ENCODE results near the gene MS4A15. TPM values are rescaled to one million over a fixed set of nuclear protein-coding genes. Genes with fewer than 3 reads are reported as not detected.
"Not testable (repeated sequence)": the region's sequence is repeated elsewhere in the genome, so short reads cannot be mapped to it uniquely, and the experiment has no call there.

The MS4A15 gene
- not detected for polyA plus RNA-seq (2013, experiment 1 of 4)
- not detected for polyA plus RNA-seq (2013, experiment 2 of 4)
- polyA plus RNA-seq (2013, experiment 3 of 4), result 0.16 TPM
- polyA plus RNA-seq (2013, experiment 4 of 4), result not detected

GRCh38 chr11:60756307-60757032 is at the start of gene MS4A15:
TSS of gene MS4A15 (plus strand) at chr11:60756867. CDS start at chr11:60763734, 6,867 bp downstream.
- Histone ChIP-seq H3K36me3 (ENCODE audit: control insufficient read depth, insufficient read depth, low read length) (no peaks in the 10 kb centered on the region), H3K4me3 (ENCODE audit: insufficient read depth, low read depth, low read length) (no peak within 1 kb of the TSS), H3K27ac (ENCODE audit: insufficient read depth, low read depth, low read length, poor library complexity, severe bottlenecking) (no peak within 1 kb of the TSS), H3K9me3 (ENCODE audit: control insufficient read depth, low read length) (no peaks in the 10 kb centered on the region), H3K27me3 (ENCODE audit: control insufficient read depth, insufficient read depth, low read length, poor library complexity, severe bottlenecking) (no peaks in the 10 kb centered on the region), H3K4me1 (ENCODE audit: control insufficient read depth, insufficient read depth, low read length) (no peaks in the 10 kb centered on the region)
- 66 to 71% methylated on average over 14 of the region's 14 CpGs for WGBS, 2 experiments

GRCh38 chr11:60706931-60707330 is 49.7 kb upstream of the MS4A15 start:
- Histone ChIP-seq H3K4me1 (ENCODE audit: control insufficient read depth, insufficient read depth, low read length) (no peaks in the 10 kb centered on the region), H3K9me3 (ENCODE audit: control insufficient read depth, low read length) (no peaks in the 10 kb centered on the region), H3K4me3 (ENCODE audit: insufficient read depth, low read depth, low read length) (no peak overlapping the region), H3K27ac (ENCODE audit: insufficient read depth, low read depth, low read length, poor library complexity, severe bottlenecking) (no peak overlapping the region), H3K27me3 (ENCODE audit: control insufficient read depth, insufficient read depth, low read length, poor library complexity, severe bottlenecking) (no peaks in the 10 kb centered on the region), H3K36me3 (ENCODE audit: control insufficient read depth, insufficient read depth, low read length) (no peaks in the 10 kb centered on the region)
- WGBS, 2 experiments, result 84 to 92% methylated on average over 5 of the region's 5 CpGs

DNA sequence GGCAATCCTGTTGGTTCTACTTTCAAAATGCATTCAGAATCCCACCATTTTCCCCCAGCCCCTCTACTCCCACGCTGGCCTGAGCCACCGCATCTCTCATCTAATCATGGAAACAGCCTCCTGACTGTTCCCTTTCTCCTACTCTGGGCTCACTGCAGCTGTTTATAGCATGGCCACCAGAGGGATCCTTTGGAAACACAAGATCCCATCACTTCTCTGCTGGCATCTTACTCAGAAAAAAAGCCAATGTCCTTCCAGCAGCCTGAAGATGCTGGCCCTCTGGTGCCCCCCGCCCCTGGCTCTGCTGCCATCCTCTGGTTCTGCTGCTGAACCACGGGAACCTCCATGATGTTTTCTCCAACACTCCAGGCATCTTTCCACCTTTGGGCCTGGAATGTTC is 46.2 kb upstream of the MS4A15 start:
- Histone ChIP-seq H3K27ac (ENCODE audit: insufficient read depth, low read depth, low read length, poor library complexity, severe bottlenecking) (no peak overlapping the region), H3K9me3 (ENCODE audit: control insufficient read depth, low read length) (no peaks in the 10 kb centered on the region), H3K27me3 (ENCODE audit: control insufficient read depth, insufficient read depth, low read length, poor library complexity, severe bottlenecking) (no peaks in the 10 kb centered on the region), H3K4me1 (ENCODE audit: control insufficient read depth, insufficient read depth, low read length) (no peaks in the 10 kb centered on the region), H3K36me3 (ENCODE audit: control insufficient read depth, insufficient read depth, low read length) (no peaks in the 10 kb centered on the region), H3K4me3 (ENCODE audit: insufficient read depth, low read depth, low read length) (no peak overlapping the region)
- WGBS, 2 experiments, result 69 to 71% methylated on average over 4 of the region's 4 CpGs

DNA sequence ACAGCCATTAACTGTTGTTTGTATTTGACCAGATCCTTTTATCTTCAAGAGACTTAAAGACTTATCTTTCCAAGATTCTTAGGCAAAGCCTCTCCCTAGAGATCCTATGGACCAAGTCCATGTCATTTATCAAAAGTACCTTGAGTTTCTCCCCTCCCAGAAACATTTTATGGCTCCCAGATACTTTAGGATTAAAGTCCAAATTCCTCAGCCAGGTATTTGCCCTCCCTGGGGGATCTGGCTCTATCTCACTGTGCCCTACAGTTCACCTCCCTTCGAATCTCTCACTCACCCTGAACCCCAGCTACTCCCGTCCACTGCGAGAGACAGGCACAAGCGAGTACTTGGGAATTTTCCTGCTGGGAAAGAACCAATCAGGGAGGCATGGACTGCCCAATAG is 45.4 kb upstream of the MS4A15 start:
- no peak overlapping the region for H3K4me3 ChIP-seq (ENCODE audit: insufficient read depth, low read depth, low read length)
- 96 to 99% methylated on average over 4 of the region's 4 CpGs for WGBS, 2 experiments
- H3K4me1 ChIP-seq (ENCODE audit: control insufficient read depth, insufficient read depth, low read length), result no peaks in the 10 kb centered on the region
- H3K9me3 ChIP-seq (ENCODE audit: control insufficient read depth, low read length), result no peaks in the 10 kb centered on the region
- no peak overlapping the region for H3K27ac ChIP-seq (ENCODE audit: insufficient read depth, low read depth, low read length, poor library complexity, severe bottlenecking)
- H3K36me3 ChIP-seq (ENCODE audit: control insufficient read depth, insufficient read depth, low read length), result no peaks in the 10 kb centered on the region
- H3K27me3 ChIP-seq (ENCODE audit: control insufficient read depth, insufficient read depth, low read length, poor library complexity, severe bottlenecking), result no peaks in the 10 kb centered on the region

- H3K27ac ChIP-seq (ENCODE audit: insufficient read depth, low read depth, low read length, poor library complexity, severe bottlenecking); H3K36me3 ChIP-seq (ENCODE audit: control insufficient read depth, insufficient read depth, low read length); H3K4me3 ChIP-seq (ENCODE audit: insufficient read depth, low read depth, low read length); H3K27me3 ChIP-seq (ENCODE audit: control insufficient read depth, insufficient read depth, low read length, poor library complexity, severe bottlenecking); H3K9me3 ChIP-seq (ENCODE audit: control insufficient read depth, low read length); H3K4me1 ChIP-seq (ENCODE audit: control insufficient read depth, insufficient read depth, low read length): not testable (repeated sequence)
- 91 to 94% methylated on average over 5 of the region's 6 CpGs for WGBS, 2 experiments
Measured at GRCh38 chr11:60713423-60713822, 43.2 kb upstream of the MS4A15 start.

DNA sequence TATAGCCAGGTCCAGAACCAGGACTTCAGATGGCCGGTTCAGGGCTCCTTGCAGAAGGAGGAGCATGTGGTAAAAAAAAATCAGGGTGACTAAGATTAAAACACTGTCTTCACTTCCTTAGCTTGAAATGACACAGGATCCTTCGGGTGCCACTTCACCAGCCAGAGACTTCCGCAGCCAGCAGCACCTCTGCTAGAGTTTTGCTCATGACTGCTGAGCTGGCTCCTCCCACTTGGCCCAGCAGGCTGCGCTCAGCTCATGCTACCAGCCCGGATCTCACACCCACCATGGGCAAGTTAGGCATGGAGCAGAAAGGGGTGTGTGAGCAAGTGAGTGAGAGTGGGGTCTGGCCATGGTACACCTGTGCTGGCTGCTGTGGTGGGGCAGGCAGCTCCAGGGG is 38.7 kb upstream of the MS4A15 start:
- Histone ChIP-seq H3K4me1 (ENCODE audit: control insufficient read depth, insufficient read depth, low read length) (no peaks in the 10 kb centered on the region), H3K36me3 (ENCODE audit: control insufficient read depth, insufficient read depth, low read length) (no peaks in the 10 kb centered on the region), H3K9me3 (ENCODE audit: control insufficient read depth, low read length) (no peaks in the 10 kb centered on the region), H3K4me3 (ENCODE audit: insufficient read depth, low read depth, low read length) (no peak overlapping the region), H3K27ac (ENCODE audit: insufficient read depth, low read depth, low read length, poor library complexity, severe bottlenecking) (no peak overlapping the region), H3K27me3 (ENCODE audit: control insufficient read depth, insufficient read depth, low read length, poor library complexity, severe bottlenecking) (no peaks in the 10 kb centered on the region)
- WGBS, 2 experiments, result 94 to 96% methylated on average over 5 of the region's 5 CpGs

DNA sequence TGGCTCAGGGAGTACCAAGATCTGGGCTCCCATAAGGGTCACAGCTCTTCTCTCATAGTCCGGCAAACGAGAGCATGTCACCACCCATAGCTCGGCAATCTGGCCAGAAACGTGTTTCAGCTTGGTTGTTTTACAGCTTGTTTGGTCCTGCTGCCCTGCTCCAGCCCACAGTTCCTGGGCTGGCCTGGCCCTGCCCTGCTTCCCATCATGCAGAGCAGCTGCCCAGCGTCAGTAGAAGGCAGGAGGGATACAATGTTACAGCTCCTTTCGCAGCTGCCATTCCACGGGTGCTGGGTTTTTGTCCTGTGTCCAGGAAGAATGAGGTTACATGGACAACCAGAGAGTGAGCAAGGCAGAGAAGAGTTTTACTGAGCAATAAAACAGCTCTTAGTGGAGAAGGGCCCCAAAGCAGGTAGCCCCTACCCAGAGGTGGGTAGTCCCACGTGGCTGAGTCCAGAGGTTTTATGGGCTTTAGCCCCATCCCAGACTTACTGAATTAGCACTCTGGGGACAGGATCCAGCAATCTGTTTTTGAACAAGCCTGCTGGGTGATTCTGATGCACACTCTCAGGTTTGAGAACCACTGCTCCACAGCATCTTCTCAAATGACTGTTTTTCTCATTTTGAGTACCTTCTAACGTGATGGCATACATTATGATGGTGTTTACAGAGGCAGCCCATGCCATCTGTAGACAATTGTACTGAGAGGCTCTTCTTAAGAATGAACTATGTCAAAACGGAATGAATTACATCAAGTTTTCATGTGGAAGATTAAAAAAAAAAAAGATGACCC is 37.9 kb upstream of the MS4A15 start:
- Histone ChIP-seq H3K4me3 (ENCODE audit: insufficient read depth, low read depth, low read length) (no peak overlapping the region), H3K27ac (ENCODE audit: insufficient read depth, low read depth, low read length, poor library complexity, severe bottlenecking) (no peak overlapping the region), H3K27me3 (ENCODE audit: control insufficient read depth, insufficient read depth, low read length, poor library complexity, severe bottlenecking) (no peaks in the 10 kb centered on the region), H3K4me1 (ENCODE audit: control insufficient read depth, insufficient read depth, low read length) (no peaks in the 10 kb centered on the region), H3K36me3 (ENCODE audit: control insufficient read depth, insufficient read depth, low read length) (no peaks in the 10 kb centered on the region), H3K9me3 (ENCODE audit: control insufficient read depth, low read length) (no peaks in the 10 kb centered on the region)
- WGBS, 2 experiments, result 91 to 95% methylated on average over 10 of the region's 10 CpGs

- no peaks in the 10 kb centered on the region for H3K36me3 ChIP-seq (ENCODE audit: control insufficient read depth, insufficient read depth, low read length)
- H3K4me1 ChIP-seq (ENCODE audit: control insufficient read depth, insufficient read depth, low read length), result no peaks in the 10 kb centered on the region
- H3K27me3 ChIP-seq (ENCODE audit: control insufficient read depth, insufficient read depth, low read length, poor library complexity, severe bottlenecking), result no peaks in the 10 kb centered on the region
- H3K4me3 ChIP-seq (ENCODE audit: insufficient read depth, low read depth, low read length), result no peak overlapping the region
- 92 to 94% methylated on average over 4 of the region's 4 CpGs for WGBS, 2 experiments
- no peaks in the 10 kb centered on the region for H3K9me3 ChIP-seq (ENCODE audit: control insufficient read depth, low read length)
- H3K27ac ChIP-seq (ENCODE audit: insufficient read depth, low read depth, low read length, poor library complexity, severe bottlenecking), result no peak overlapping the region
Measured at GRCh38 chr11:60719391-60719790, 37.3 kb upstream of the MS4A15 start.

- Histone ChIP-seq H3K9me3 (ENCODE audit: control insufficient read depth, low read length) (no peaks in the 10 kb centered on the region), H3K4me1 (ENCODE audit: control insufficient read depth, insufficient read depth, low read length) (no peaks in the 10 kb centered on the region), H3K27me3 (ENCODE audit: control insufficient read depth, insufficient read depth, low read length, poor library complexity, severe bottlenecking) (no peaks in the 10 kb centered on the region), H3K27ac (ENCODE audit: insufficient read depth, low read depth, low read length, poor library complexity, severe bottlenecking) (no peak overlapping the region), H3K4me3 (ENCODE audit: insufficient read depth, low read depth, low read length) (no peak overlapping the region), H3K36me3 (ENCODE audit: control insufficient read depth, insufficient read depth, low read length) (no peaks in the 10 kb centered on the region)
- 77 to 86% methylated on average over 5 to 6 of the region's 6 CpGs for WGBS, 2 experiments
Measured at GRCh38 chr11:60720460-60720859, 36.2 kb upstream of the MS4A15 start.

DNA sequence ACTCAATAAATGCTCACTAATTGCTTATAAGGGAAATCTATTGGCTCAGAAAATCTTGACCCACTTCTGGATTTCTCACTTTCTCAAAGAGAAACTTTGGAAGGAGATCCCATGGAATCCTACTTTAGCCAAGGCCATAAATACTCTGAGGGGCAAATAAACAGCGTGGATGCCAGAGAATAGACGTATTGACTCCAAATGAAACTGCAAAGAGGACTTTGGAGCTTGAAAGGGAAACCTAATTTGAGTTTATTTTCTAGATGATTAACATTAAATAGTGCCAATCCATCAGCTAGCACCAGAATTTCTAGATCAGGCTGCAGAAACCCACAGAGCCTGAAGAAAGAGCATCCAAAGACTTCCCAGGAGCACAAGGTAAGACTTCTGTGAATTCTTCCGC is 32.2 kb upstream of the MS4A15 start, which contains the start of gene MS4A18:
Gene MS4A18, plus strand, starts transcription at position 301 of the 400 bp plus-strand sequence.
- Histone ChIP-seq H3K27me3 (ENCODE audit: control insufficient read depth, insufficient read depth, low read length, poor library complexity, severe bottlenecking) (no peaks in the 10 kb centered on the region), H3K36me3 (ENCODE audit: control insufficient read depth, insufficient read depth, low read length) (no peaks in the 10 kb centered on the region), H3K4me1 (ENCODE audit: control insufficient read depth, insufficient read depth, low read length) (no peaks in the 10 kb centered on the region), H3K9me3 (ENCODE audit: control insufficient read depth, low read length) (no peaks in the 10 kb centered on the region), H3K27ac (ENCODE audit: insufficient read depth, low read depth, low read length, poor library complexity, severe bottlenecking) (no peak within 1 kb of the TSS), H3K4me3 (ENCODE audit: insufficient read depth, low read depth, low read length) (no peak within 1 kb of the TSS)
- WGBS, 2 experiments, result 94 to 95% methylated on average over 3 of the region's 3 CpGs

Measured in ectodermal cell (in vitro differentiated cells).